Middle frontal gyrus (tissue), 1 donor: ENCODE data around the gene PHF21A.
"Not testable (repeated sequence)": the region's sequence is repeated elsewhere in the genome, so short reads cannot be mapped to it uniquely, and the experiment has no call there.

Experiments
- DNase-seq: peaks from one replicate; pipeline ENCODE4 v3.0.0-alpha.2; 2015; ENCODE audit warnings: low spot score; ENCODE audit errors: extremely low spot score

PHF21A gene

DNA sequence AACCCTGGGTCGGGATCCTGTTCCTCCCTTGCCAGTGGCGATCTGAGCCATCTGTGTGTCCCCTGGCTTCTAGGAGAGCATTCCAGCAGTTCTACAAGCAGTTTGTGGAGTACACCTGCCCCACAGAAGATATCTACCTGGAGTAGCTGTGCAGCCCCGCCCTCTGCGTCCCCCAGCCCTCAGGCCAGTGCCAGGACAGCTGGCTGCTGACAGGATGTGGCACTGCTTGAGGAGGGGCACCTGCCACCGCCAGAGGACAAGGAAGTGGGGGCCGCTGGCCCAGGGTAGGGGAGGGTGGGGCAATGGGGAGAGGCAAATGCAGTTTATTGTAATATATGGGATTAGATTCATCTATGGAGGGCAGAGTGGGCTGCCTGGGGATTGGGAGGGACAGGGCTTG is 215.7 kb downstream of the PHF21A start:
- not testable (repeated sequence) for DNase-seq

DNA sequence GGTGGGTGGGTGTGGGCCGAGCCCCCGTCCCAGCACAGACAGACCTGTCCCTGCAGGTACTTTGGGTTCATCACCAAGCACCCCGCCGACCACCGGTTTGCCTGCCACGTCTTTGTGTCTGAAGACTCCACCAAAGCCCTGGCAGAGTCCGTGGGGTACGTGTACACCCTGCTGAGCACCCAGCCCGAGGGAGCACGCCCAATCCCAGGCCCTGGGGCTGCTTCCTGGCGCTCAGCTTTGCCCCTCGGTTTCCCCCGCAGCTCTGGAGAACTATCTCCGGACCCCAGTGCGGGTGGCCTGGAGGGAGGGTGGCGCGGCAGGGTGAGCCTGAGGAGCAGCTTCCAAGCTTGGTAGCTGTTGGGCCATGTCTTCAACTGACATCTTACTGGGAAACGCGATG is 216.2 kb downstream of the PHF21A start:
- DNase-seq: no peak

DNA sequence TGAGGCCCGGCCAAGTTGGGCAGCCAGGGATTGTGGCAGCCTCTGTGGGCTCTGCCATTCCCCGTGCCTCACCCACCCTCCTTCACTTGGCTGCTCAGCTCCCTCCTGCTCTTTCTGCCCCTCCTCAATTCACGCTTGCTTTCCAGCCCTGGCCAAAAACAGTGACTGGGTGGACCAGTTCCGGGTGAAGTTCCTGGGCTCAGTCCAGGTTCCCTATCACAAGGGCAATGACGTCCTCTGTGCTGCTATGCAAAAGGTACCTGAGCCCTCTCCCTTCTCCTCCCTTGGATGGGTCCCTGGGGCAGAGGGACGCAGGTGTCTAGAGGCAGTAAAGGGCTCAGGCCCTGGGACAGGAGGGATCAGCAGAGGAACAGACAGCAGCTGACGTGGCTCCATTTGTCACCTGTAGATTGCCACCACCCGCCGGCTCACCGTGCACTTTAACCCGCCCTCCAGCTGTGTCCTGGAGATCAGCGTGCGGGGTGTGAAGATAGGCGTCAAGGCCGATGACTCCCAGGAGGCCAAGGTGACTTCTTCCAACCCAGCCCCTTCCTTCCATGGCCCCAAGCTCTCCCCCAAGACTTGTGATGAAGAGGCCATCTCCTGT is 216.8 kb downstream of the PHF21A start:
- DNase-seq: no peak

DNA sequence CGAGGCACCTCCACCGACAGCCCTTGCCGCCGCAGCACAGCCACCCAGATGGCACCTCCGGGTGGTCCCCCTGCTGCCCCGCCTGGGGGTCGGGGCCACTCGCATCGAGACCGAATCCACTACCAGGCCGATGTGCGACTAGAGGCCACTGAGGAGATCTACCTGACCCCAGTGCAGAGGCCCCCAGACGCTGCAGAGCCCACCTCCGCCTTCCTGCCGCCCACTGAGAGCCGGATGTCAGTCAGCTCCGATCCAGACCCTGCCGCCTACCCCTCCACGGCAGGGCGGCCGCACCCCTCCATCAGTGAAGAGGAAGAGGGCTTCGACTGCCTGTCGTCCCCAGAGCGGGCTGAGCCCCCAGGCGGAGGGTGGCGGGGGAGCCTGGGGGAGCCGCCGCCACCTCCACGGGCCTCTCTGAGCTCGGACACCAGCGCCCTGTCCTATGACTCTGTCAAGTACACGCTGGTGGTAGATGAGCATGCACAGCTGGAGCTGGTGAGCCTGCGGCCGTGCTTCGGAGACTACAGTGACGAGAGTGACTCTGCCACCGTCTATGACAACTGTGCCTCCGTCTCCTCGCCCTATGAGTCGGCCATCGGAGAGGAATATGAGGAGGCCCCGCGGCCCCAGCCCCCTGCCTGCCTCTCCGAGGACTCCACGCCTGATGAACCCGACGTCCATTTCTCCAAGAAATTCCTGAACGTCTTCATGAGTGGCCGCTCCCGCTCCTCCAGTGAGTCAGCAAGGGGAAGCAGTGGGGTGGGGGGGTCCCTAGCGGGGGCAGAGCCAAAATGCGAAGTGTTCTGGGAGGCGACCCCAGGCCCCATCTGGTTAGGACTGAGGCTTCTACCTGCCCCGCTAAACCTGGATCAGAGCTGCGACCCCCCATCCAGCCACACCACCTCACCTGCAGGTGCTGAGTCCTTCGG is 218.5 kb downstream of the PHF21A start:
- DNase-seq: no peak

DNA sequence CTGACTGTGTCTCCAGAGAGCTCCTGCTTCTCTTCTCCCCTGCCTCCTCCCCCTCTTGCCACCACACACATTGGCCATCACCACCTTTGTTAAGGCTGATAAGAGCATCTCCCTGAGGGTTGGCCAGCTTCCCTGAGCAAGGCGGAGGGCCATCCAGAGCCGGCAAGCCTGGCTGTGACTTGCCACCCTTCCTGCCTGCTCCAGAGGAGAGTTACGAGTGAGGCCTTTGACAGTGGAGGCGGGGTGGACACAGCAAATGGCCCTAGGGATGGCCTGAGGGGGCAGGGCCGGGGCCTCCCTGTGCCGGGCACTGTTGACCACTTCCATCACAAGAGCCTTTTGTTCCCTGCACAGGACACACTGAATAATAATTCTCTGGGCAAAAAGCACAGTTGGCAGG is 219.6 kb downstream of the PHF21A start:
- DNase-seq: peak; percentile 55

DNA sequence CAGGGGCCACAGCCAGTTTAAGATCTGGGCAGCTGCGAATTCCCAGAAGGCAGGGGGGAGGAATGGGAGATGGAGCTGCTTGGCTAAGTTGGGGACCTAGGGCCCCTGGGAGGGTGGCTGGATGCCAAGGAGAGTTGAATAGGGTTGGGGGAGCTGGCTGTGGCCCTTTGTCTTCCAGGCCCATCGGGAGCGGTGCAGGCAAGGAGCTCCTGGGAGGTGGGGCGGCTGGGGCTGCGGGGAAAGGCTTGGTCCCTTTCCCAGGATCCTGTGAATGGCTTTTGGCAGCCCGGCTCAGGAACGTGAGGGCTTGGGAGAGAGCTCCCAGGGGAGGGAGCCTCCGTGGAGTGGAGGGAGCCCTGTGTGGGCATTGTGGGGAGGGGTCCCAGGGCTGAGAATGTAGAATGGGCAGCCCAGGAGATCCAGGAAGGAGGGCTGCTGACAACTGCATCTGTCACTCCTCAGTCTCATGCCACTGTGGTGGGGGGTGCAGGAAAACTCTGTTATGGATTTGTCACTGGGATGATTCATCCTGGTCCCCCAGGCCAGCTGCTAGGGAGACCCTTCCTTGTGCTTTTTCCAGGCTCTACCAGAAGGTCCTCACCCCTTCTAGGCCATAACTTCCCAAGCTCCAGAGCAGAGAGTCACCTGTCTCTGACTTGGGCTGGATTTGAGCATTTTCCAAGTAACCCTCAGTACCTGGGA is 220.2 kb downstream of the PHF21A start:
- no peak for DNase-seq

DNA sequence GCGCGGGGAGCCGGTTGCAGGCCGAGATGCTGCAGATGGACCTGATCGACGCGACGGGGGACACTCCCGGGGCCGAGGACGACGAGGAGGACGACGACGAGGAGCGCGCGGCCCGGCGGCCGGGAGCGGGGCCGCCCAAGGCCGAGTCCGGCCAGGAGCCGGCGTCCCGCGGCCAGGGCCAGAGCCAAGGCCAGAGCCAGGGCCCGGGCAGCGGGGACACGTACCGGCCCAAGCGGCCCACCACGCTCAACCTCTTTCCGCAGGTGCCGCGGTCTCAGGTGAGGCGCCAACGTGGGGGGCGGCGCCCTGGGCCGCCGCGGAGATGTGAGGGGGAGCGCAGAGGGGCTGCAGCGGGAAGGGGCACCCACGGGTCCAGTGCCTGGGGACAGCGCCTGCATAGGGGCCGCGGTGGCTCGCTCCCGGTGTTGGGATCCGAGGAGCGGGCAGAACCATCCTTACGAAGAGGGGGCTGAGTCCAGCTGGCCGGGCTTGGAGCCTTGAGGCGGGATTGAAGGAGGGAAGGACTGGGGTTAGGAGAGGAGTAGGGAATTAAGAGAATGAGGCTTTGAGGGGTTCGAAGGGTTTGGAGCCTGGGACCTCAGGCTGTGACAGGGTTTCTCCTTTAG is 221.0 kb downstream of the PHF21A start:
- DNase-seq: not testable (repeated sequence)

DNA sequence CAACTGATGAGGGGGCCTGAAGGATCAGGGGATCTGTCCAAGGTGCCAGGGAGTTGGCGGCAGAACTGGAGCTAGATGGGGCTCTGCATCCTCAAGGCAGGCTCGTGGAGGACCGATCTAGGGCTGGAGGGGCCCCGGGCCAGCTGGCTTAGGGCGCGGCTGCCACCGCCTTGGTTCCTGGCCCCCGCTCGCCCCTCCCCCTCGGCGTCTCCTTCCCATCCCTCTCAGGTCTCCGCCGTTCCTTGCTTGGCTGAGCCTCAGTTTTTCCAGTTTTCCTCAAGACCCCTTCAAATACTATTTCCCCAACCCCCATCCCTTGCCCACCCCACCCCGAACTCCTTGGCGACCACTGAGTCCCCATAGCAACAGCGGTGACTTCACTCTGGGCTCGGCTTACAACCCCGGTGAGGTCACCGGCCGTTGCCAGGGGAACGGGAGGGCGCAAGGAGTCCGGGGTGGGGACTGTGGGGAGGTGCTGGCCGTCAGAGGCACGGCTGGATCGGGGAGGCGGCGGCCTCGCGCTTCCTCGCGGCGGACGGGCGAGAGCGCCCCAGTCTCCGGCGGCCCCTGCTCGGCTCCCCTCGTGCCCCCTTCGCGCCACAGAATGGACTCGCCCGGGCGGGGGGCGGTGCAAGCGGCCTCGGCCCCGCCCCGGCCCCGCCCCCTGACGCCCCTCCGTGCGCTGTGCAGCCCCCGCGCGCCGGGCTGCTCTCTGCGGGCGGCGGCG is 221.6 kb downstream of the PHF21A start:
- peak; percentile 82 for DNase-seq

DNA sequence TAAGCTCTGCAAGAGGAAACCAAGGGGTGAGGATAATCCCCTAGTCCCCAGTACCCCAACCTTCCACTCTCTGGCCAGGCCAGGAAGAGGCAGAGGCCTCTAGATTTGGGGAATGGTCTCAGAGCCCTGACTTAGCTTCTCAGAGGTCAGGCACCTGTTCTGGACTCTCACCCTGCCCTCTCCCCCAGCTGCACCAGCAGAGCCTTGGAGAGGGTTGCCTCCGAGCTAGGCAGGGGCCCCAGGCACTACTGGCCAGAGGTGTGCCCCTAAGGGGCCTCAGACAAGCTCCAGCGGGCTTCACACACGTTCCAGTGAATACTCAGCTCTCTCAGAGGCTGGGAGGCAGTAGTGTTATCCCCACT is 222.2 kb downstream of the PHF21A start:
- no peak for DNase-seq

DNA sequence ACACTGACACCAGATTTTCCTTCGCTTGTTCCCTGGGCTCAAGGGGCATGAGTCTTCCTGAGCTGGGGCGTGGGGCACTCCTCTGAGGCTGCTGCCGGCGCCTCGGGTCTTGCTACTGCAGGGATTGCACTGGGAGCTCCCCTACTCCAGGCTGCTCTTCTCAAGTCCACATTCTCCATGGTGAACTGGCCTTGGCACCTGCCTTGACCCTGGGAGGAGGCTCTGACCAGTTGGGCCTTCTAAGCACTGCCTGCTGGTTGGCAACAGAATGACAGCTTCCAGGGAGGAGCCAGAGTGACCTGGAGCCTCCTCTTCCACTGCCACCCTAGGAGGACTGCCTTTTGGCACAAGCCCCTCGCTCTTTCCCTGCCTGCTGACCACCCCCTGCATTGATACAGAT is 223.7 kb downstream of the PHF21A start:
- DNase-seq: no peak

DNA sequence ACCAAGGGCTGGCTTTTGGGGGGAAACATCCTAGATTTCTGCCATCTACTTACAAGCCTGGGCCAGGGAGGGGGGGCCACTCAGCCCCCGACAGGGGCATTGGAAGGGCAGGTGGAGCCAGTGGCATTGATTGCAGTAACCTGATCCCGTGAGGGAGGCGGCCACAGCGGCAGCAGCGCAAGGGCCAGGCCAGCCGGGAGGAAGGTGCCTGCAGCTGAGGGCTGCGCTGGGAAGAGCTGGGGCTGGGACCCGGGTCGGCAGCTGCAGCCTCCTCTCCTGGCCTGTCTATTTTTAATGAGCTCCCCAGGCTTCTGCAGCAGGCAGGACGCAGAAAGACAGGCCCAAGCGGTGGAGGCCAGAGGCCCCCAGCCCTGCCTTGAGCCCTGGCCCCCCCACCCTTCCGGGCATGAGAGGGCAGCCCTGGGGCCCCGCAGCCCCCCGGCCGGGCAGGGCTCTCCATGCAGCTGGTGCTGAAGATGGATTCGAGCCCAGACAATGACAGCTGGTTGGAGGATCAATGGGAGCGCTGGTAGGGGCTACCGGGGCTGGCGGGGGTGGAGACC is 224.8 kb downstream of the PHF21A start:
- no peak for DNase-seq

DNA sequence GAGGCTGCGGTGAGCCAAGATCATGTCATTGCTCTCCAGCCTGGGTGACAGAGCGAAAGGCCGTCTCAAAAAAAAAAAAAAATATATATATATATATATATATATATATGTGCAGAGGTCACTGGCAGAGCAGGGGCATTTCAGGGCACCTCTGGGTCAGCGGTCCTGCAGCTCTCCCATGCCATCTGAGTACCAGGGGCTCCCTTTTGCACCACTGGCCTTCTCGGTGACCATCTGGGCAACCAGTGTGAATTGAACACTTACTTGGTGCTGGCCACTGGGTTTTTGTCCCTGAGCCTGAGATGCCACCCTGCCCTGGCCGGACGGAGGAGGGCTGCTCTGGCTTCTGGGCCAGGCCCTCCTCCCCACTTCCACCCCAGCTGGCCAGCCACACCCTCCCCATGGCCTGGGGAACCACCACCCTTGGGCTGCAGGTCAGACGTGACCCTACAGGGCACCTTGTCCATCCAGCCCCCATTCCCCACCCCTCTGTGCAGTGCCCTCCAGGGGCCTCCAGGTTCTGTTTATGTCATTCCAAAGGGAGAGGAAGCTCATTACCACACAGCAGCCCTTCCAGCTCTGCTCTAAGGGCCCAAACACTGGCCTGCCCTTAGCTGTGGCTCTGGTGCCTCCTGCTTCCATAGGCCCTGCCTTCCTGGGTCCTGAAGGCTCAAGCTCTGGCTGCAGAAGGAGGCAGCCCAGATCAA is 225.5 kb downstream of the PHF21A start:
- DNase-seq: no peak

DNA sequence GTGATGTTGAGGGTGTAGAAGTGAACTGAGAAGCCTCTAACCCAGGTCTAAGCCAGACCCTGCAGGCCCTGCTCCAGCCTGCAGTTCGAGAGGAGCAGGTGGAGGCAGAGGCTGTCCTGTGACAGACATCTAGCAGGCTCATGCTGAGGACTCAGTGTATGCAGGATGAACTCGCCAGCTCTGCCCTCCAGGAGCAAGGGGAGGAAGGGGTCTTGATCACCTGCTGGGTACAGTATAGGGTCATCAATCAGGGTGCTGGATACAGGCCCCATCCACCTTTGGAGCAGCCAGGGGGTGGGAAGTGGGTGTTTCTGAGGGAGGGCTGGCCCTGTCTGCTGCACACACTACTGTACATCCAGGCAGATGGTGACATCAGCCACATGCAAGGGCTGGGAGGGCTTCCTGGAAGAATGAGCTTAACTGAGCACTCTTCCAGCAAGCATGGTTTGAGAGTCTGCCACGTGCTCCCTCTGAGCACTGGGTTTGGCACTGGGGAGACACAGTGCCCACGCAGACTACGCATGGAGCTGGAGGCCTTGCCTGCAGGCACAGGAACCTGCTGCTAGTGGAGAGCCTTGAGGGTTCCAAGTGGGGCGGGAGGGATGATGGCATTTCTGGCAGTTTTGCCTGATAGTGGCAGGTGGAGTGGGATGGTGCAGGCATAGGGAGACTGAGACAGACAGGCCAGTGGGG is 226.6 kb downstream of the PHF21A start:
- no peak for DNase-seq

DNA sequence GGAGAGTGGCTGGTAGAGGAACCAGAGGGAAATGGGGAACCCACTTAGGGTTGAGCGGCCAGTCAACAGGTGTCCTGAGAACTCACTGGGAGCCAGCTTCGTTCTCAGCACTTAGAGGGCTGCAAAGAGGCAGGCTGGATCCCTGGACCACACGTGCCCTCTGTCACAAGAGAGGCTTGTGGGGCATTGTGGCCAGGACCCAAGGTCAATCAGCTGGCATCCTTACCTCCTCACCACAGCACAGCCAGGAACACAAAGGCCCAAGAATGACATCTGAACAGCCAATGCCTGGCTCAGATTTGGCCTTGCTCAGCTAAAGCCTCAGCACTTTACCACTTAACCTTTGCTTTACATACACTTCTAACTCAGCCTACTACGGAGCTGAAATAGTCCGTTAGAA is 228.4 kb downstream of the PHF21A start:
- DNase-seq: no peak

DNA sequence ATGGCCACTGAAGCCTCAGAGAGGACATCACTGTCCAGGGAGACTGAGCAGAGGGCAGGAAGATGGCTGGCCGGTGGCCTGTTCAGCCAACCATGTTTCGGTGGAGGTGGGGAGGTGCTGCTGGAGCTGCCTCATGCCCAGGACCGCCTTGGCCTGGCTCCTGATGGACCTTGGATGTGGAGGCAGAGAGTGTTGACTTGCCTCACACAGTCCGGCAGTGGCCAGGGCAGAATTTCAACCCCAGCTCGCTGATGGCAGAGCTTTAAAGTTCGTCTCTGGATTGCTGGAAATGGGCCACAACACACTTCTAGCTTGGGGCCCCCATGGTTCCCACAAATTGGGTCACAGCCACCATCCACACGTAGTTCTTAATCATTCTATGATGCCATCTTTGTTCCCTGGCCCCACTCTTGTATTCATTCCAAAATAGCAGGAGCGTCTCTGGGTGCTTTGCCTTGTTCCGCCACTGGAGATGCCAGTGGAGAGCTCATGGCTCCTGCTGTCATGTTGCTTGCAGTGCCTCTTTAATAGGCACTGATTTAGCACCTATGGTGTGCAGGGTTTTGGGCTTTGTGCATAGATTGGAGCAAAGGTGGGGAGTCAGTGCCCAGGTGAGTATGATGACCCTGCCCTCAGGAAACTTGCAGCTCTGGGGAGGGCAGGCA is 230.2 kb downstream of the PHF21A start:
- DNase-seq: no peak

DNA sequence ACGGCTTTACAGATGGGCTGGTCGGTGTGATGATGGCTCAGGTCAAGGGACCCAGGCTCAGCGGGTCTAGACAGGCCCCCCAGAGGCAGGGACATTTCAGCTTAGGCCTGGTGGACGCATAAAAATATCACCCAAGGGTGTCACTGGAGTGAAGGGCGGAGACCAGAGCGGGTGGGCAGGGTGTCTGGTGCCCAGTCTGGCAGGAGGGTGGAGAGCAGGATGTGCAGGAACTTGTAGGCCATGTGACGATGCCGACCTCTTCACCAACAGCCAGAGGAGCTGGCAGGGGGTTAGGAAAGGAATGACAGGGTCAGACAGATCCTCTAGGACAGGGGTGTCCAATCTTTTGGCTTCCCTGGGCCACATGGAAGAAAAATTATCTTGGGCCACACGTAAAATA is 231.3 kb downstream of the PHF21A start:
- DNase-seq: no peak

DNA sequence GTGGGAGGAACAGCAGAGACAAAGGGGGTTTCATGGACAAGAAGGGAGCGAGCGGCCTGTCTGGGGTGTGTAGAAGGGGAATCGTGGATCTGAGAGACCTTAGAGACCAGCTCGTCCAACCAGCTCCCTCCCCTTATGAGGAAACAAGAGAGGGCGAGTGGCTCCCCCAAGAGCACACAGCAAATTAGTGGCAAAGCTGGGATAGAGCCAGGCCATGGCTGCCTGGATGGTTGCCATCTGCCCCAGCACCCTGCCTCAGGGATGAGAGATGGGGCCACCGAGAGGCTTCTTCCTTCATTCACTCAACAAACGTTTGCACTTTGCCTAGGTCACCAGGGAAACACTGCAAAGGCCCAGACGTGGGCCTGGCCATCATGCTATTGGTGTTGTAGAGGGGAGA is 231.7 kb downstream of the PHF21A start:
- no peak for DNase-seq

DNA sequence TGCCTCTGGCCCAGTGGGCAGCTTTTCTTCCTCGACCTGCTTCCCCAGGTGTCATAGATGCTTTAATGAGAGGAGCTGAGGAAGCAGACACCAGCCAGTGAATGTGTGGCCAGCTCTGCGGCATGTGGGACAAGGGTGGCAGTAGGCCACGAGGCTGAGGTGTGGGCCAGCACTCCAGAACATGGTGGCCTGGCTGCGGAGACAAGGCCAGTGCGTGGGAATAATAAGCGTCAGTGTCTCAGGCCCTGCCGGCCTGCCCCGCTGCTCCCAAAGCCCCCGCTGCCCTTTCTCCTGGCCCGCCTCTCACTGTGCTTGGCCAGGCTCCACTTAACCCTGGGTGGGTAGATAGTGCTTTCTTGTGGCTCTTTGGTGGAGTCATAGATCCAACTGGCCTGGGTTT is 233.7 kb downstream of the PHF21A start:
- DNase-seq: no peak
